NCI-H526 treated with DMSO at 0.1 percent for 48 hours (cell line): ENCODE results near the gene ACTA2.

ENCODE experiments used
- DNase-seq: peaks from one replicate; lab custom pipeline; 2025; lab: John Stamatoyannopoulos, UW

Gene ACTA2

GRCh38 chr10:88920198-88920597 lies 32.4 kb downstream of the ACTA2 start:
- no peak for DNase-seq

- no peak for DNase-seq
Measured at GRCh38 chr10:88919041-88919440, 33.5 kb downstream of the ACTA2 start.

DNA sequence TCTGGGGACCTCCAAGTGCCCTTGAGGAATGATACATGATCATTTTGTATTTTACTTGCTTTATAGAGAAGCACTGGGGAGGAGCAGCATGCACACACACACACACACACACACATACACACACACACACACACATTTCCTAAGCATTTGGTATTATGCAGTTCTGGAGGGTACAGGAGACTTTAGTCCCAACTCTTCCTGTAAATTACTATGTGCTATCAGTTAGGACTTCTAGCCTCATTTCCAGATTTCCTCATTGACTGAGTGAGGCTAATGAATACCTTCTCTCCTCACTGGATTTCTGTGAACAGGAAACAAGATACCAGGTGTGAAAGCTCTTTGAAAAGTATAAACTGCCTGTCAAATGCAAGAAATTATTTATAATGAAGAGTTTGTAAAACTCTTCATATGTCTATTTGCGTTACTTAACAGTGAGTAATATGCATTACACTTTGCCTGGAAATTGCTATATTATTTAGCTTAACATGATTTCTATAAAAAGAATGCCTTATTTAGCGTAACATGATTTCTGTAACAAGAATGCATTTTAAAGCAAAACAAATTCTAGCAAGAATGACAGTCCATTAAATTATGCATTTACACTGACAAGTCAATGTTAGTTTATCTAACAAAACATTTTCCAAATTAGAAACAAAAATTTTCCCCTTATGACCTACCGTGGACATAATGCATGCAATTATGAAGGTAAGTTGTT lies 34.2 kb downstream of the ACTA2 start:
- DNase-seq = no peak

GRCh38 chr10:88916986-88917385 lies 35.6 kb downstream of the ACTA2 start:
- no peak for DNase-seq

DNA sequence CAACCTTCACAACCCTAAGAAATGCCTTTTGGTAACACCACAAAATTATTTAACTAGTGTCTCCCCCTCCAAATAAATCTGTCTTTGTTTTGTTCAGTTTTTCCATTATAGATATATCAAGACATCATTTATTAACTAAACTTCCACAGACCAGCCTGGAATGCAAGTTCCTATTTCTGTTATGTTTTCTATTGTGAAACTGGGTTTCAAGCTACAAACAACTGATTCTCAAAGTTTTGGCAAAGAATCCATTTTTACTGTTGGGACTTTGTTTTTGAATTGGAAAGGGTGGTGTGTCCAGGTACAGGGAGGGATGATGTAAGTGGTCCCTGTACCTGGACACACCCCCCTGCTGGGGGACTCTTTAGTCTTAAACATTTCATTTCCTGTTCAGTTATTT lies 36.3 kb downstream of the ACTA2 start:
- no peak for DNase-seq

DNA sequence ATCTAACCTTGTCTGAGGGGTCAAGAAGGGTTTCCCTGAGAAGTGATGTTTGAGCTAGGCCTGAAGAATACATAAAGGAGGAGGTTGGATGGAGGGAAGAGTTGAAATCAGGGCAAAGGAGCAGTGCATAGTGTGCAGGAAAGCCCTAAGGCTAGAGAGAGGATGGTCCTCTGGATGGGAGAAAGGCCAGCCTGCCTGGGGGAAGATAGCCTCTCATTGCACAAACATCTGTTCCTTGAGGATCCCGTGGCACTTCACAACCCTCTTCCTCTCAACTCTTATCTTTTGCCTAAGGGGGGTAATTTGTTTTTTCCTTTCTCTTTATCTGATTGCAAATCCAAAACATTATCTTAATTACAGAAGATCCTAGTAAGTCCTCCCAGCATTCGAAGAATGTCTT lies 36.8 kb downstream of the ACTA2 start:
- no peak for DNase-seq

DNA sequence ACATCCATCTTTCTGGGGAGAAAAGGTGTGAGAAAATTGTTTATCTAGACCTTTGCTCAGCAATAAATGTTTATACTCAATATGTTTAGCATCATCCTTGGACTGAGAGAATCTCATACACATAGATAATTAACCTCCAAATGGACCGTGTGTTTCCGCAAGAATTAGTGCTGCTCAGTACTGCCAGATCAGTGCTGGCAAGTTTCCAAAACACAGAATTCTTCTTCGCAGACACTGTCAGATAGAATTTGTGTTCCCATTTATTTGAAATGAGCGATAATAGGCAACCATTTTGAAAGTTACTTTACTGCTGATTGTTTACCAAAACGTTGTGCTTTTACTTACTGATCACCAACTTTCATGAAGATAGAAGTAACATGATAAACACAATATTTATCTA lies 38.8 kb downstream of the ACTA2 start:
- no peak for DNase-seq

- DNase-seq = no peak
Measured at GRCh38 chr10:88913127-88913526, 39.4 kb downstream of the ACTA2 start.

GRCh38 chr10:88911851-88912250 lies 40.7 kb downstream of the ACTA2 start:
- DNase-seq = no peak

DNA sequence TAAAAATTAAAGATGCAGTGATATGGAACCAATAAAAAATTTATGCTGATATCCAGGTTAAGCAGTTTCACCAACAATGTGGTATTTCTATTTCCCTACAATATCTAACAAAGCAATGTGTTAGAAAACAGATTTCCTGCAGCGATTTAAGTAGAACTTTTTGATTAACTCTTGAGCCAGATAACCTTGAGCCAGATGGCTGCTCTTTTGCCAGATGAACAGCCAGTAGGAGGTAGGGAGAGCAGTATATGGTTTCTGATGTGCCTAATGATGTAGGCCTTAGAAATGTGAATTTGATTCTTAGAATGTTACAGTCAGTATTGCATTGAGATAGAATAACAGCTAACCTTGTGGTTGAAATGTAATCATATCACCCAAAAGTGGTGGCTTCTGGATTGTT lies 41.5 kb downstream of the ACTA2 start:
- DNase-seq = no peak

DNA sequence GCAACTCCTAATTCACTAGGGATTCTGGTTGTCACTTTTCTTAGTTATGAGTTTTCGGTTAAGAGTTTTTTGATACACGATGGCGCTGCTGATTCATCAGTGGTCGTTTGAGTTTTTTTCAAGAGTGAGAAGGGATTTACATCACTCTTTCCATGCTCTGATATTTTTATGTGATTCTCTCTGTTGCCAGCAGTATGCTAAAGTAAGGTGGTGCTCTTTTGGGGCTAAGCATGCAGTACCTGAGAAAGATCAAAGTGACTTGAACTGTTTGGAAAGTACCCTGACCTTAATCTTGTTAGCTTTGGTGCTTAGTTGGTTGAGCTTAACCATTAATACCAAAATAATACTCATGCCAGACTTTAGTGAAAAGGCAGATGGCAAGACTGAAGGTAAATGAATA lies 44.4 kb downstream of the ACTA2 start:
- no peak for DNase-seq

DNA sequence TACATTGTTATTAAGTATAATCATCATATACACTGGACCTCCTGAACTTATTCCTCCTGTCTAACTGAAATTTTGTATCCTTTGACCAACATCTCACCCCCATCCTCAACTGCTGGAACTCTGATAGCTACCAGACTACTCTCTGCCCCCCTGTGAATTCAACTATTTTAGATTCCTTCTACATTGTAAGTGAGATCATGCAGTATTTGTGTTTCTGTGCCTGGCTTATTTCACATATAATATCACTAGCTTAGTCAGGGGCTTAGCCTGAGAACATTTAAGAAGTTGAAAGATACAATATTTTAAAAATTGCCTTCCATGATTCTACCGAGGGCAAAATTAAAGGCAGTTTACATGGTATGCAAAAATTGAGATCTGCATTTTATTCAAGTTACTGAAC lies 45.7 kb downstream of the ACTA2 start:
- DNase-seq = no peak

DNA sequence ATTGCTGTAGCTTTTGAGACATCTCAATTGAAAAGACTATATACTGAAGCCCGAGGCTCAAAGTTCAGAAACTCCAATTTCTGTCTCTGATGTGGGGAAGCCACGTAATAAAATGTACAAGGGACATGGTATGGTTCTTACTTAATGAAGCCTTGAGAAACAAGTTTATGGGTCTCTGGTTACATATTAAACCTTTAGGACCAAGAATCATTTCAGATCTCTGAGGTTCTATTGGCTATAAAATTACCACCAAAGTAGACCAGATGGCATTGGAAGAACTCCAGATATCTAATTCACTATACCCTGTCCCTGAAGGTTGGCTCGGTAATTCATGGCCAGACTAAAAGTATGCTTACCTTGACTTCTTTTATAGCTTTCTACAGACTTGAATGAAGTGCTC lies 48.9 kb downstream of the ACTA2 start:
- DNase-seq = no peak

DNA sequence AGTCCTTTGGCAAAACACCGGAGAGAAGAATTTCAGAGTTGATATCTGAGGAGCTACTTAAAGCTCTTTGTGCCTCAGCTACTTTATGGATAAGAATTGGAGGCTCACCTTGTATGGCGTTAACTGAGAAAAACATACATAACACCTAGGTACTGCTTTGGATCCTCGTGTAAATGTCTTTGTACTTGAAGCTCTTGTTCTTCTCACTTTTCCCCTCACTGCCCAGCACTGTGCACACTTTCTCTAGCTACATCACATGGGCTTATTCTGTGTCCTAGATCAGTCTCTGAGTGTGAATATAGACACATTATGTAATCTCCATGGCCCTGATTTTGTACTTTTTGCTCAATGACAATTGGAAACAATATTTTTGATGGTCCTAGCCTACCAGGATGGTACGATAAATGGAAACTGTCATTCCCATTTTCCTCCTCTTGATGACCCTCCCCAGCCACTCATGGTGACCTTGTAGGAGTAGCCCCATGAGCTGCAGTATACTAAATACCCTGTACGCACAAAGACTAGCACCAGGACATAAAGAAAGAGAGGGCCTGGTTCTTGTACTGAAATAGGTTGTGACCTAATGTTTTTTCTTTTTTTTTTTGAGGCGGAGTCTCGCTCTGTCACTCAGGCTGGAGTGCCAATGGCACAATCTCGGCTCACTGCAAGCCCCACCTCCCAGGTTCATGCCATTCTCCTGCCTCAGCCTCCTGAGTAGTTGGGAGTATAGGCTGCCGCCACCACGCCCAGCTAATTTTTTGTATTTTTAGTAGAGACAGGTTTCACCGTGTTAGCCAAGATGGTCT lies 50.4 kb downstream of the ACTA2 start:
- no peak for DNase-seq

- no peak for DNase-seq
Measured at GRCh38 chr10:88901206-88901983, 51.2 kb downstream of the ACTA2 start.

- DNase-seq = no peak
Measured at GRCh38 chr10:88899886-88900285, 52.7 kb downstream of the ACTA2 start.

DNA sequence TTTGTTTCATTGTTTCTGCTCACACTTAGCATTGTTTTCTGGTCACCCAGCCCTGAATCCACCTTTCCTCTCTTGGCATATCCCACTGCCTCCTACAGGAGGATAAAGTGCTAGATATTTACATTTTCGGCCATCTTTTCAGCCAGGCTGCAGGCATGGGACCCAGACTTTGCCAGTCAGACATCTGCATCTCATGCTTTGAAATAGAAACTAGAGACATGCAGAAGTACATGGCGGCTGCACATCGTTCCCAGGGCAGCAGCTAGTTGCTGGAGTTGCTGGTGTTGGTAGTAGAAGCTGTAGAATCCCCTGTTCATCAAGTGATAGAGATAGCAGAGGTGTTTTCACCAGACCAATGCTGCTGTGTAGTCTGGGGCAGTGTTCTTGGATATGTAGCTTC lies 53.8 kb downstream of the ACTA2 start:
- no peak for DNase-seq

- DNase-seq = no peak
Measured at GRCh38 chr10:88896994-88897853, 55.3 kb downstream of the ACTA2 start.

- no peak for DNase-seq
Measured at GRCh38 chr10:88896372-88896993, 56.1 kb downstream of the ACTA2 start.

- no peak for DNase-seq
Measured at GRCh38 chr10:88895250-88895649, 57.3 kb downstream of the ACTA2 start.

DNA sequence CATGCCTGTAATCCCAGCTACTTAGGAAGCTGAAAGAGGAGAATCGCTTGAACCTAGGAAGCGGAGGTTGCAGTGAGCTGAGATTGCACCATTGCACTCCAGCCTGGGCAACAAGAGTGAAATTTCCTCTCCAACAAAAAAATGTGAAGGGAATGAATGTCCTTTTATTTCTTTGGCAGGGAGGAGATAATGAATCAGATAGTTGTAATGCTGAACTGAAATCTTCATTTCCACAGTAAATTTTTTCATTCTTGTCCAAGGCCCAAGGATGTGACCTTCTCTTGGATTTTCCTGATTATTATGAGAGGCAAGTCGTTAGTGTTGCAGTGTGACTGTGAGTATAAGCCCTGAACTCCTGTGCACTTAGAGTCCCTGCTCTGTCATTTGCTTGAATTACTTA lies 59.0 kb downstream of the ACTA2 start:
- DNase-seq = no peak
